Mucosa of stomach (tissue), 1 donor: ENCODE measurements around the gene CASTOR1.
"Not testable (repeated sequence)": the region's sequence is repeated elsewhere in the genome, so short reads cannot be mapped to it uniquely, and the experiment has no call there.

ENCODE experiments used
- H3K27me3 ChIP-seq: one replicate; pipeline ENCODE4 v1.7.0; 2013; ENCODE audit warnings: mild to moderate bottlenecking, low read length; ENCODE audit not compliant: control insufficient read depth, insufficient read depth
- H3K36me3 ChIP-seq: one replicate; pipeline ENCODE4 v1.7.0; 2013; ENCODE audit warnings: low read length; ENCODE audit not compliant: control insufficient read depth, insufficient read depth
- H3K4me1 ChIP-seq: one replicate; pipeline ENCODE4 v1.7.0; 2013; ENCODE audit warnings: mild to moderate bottlenecking, low read length; ENCODE audit not compliant: control insufficient read depth, insufficient read depth
- H3K4me3 ChIP-seq: one replicate; pipeline ENCODE4 v1.7.0; 2013; ENCODE audit warnings: low read length
- H3K9ac ChIP-seq: one replicate; pipeline ENCODE4 v1.7.0; 2013; ENCODE audit warnings: mild to moderate bottlenecking, low read length, moderate library complexity
- H3K9me3 ChIP-seq: one replicate; pipeline ENCODE4 v1.7.0; 2013; ENCODE audit warnings: mild to moderate bottlenecking, low read length, moderate library complexity; ENCODE audit not compliant: control insufficient read depth
- donor health status: Pancreatic carcinoma.

The CASTOR1 gene

GRCh38 chr22:30289141-30289979 is at the start of gene CASTOR1:
CASTOR1 (minus strand) TSS chr22:30289505; CDS start chr22:30289497, 8 bp downstream.
- H3K36me3 ChIP-seq = peaks cover 10% of the 10 kb centered on the region
- H3K9me3 ChIP-seq = no peaks in the 10 kb centered on the region
- H3K27me3 ChIP-seq = no peaks in the 10 kb centered on the region
- peak within 1 kb of the TSS; percentile 43 for H3K4me3 ChIP-seq
- H3K4me1 ChIP-seq = peaks cover 34% of the 10 kb centered on the region
- peak within 1 kb of the TSS; percentile 69 for H3K9ac ChIP-seq

- Histone ChIP-seq H3K27me3 (no peaks in the 10 kb centered on the region), H3K9me3 (no peaks in the 10 kb centered on the region), H3K36me3 (peaks cover 43% of the 10 kb centered on the region), H3K9ac (no peak overlapping the region), H3K4me3 (no peak overlapping the region), H3K4me1 (no peaks in the 10 kb centered on the region)
These were observed 49.5 kb upstream of the CASTOR1 start for GRCh38 chr22:30338802-30339201.

GRCh38 chr22:30338341-30338740 is 49.0 kb upstream of the CASTOR1 start:
- peaks cover 43% of the 10 kb centered on the region for H3K36me3 ChIP-seq
- not testable (repeated sequence) for H3K9me3 ChIP-seq, H3K4me3 ChIP-seq, H3K9ac ChIP-seq, H3K27me3 ChIP-seq, H3K4me1 ChIP-seq

GRCh38 chr22:30337461-30337778 is 48.1 kb upstream of the CASTOR1 start:
- Histone ChIP-seq H3K9me3 (no peaks in the 10 kb centered on the region), H3K27me3 (no peaks in the 10 kb centered on the region), H3K4me1 (no peaks in the 10 kb centered on the region), H3K4me3 (no peak overlapping the region), H3K9ac (no peak overlapping the region), H3K36me3 (peaks cover 41% of the 10 kb centered on the region)

- Histone ChIP-seq H3K4me3 (no peak overlapping the region), H3K9me3 (no peaks in the 10 kb centered on the region), H3K9ac (no peak overlapping the region), H3K27me3 (no peaks in the 10 kb centered on the region), H3K36me3 (peaks cover 36% of the 10 kb centered on the region), H3K4me1 (no peaks in the 10 kb centered on the region)
These were observed 47.6 kb upstream of the CASTOR1 start for GRCh38 chr22:30336752-30337460.

- peaks cover 30% of the 10 kb centered on the region for H3K36me3 ChIP-seq
- no peaks in the 10 kb centered on the region for H3K9me3 ChIP-seq
- H3K4me1 ChIP-seq = no peaks in the 10 kb centered on the region
- H3K9ac ChIP-seq = no peak overlapping the region
- no peak overlapping the region for H3K4me3 ChIP-seq
- H3K27me3 ChIP-seq = no peaks in the 10 kb centered on the region
These were observed 45.9 kb upstream of the CASTOR1 start for GRCh38 chr22:30335236-30335635.

GRCh38 chr22:30334646-30335045 is 45.3 kb upstream of the CASTOR1 start:
- no peaks in the 10 kb centered on the region for H3K9me3 ChIP-seq
- H3K4me1 ChIP-seq = no peaks in the 10 kb centered on the region
- no peak overlapping the region for H3K9ac ChIP-seq
- H3K4me3 ChIP-seq = no peak overlapping the region
- H3K36me3 ChIP-seq = peaks cover 30% of the 10 kb centered on the region
- H3K27me3 ChIP-seq = no peaks in the 10 kb centered on the region

GRCh38 chr22:30333707-30334087 is 44.4 kb upstream of the CASTOR1 start:
- H3K27me3 ChIP-seq = no peaks in the 10 kb centered on the region
- peaks cover 30% of the 10 kb centered on the region for H3K36me3 ChIP-seq
- no peaks in the 10 kb centered on the region for H3K9me3 ChIP-seq
- H3K9ac ChIP-seq = no peak overlapping the region
- no peak overlapping the region for H3K4me3 ChIP-seq
- no peaks in the 10 kb centered on the region for H3K4me1 ChIP-seq

- Histone ChIP-seq H3K9me3 (no peaks in the 10 kb centered on the region), H3K27me3 (no peaks in the 10 kb centered on the region), H3K36me3 (peaks cover 30% of the 10 kb centered on the region), H3K4me3 (no peak overlapping the region), H3K4me1 (peaks cover 2% of the 10 kb centered on the region), H3K9ac (no peak overlapping the region)
These were observed 43.8 kb upstream of the CASTOR1 start for GRCh38 chr22:30332994-30333706.

GRCh38 chr22:30332551-30332950 is 43.2 kb upstream of the CASTOR1 start:
- peaks cover 30% of the 10 kb centered on the region for H3K36me3 ChIP-seq
- no peak overlapping the region for H3K4me3 ChIP-seq
- peaks cover 6% of the 10 kb centered on the region for H3K4me1 ChIP-seq
- H3K27me3 ChIP-seq = no peaks in the 10 kb centered on the region
- H3K9me3 ChIP-seq = no peaks in the 10 kb centered on the region
- no peak overlapping the region for H3K9ac ChIP-seq

GRCh38 chr22:30328466-30329049 is 39.3 kb upstream of the CASTOR1 start:
- no peak overlapping the region for H3K4me3 ChIP-seq
- H3K9me3 ChIP-seq = no peaks in the 10 kb centered on the region
- peaks cover 7% of the 10 kb centered on the region for H3K36me3 ChIP-seq
- H3K4me1 ChIP-seq = peaks cover 27% of the 10 kb centered on the region
- no peaks in the 10 kb centered on the region for H3K27me3 ChIP-seq
- no peak overlapping the region for H3K9ac ChIP-seq
